MM.1S (cell line): ENCODE results near the gene TFPI.
"Not testable (repeated sequence)": the region's sequence is repeated elsewhere in the genome, so short reads cannot be mapped to it uniquely, and the experiment has no call there.

Experiments used
- DNase-seq: peaks from one replicate; pipeline ENCODE4 v3.0.0-alpha.2; 2015
- H2AFZ ChIP-seq: fragments of 300-600 bp; sonication (generic); 2 replicates; pipeline ENCODE4 v1.6.0; 2016; ENCODE audit warnings: antibody characterized with exemption, low read length
- H3F3A ChIP-seq: fragments of 300-600 bp; sonication (generic); 2 replicates; pipeline ENCODE4 v1.6.1; 2016; ENCODE audit warnings: mild to moderate bottlenecking, antibody characterized with exemption, low read length, moderate library complexity, mixed read lengths; ENCODE audit not compliant: insufficient read depth
- H3K27ac ChIP-seq: fragments of 300-600 bp; sonication (generic); 2 replicates; pipeline ENCODE4 v1.5.1; 2016; ENCODE audit warnings: mild to moderate bottlenecking, low read length
- H3K27me3 ChIP-seq: fragments of 300-600 bp; sonication (generic); replicated peaks from 2 replicates; pipeline ENCODE4 v1.6.0; 2016; ENCODE audit warnings: low read length; ENCODE audit not compliant: insufficient read depth
- H3K36me3 ChIP-seq: fragments of 300-600 bp; sonication (generic); replicated peaks from 2 replicates; pipeline ENCODE4 v1.6.1; 2016; ENCODE audit warnings: mild to moderate bottlenecking, low read length, mixed read lengths; ENCODE audit not compliant: insufficient read depth
- H3K4me1 ChIP-seq: fragments of 300-600 bp; sonication (generic); 2 replicates; pipeline ENCODE4 v1.6.1; 2016; ENCODE audit warnings: low read length, mixed read lengths
- H3K4me2 ChIP-seq: fragments of 300-600 bp; sonication (generic); 2 replicates; pipeline ENCODE4 v1.6.0; 2016; ENCODE audit warnings: low read depth, low read length
- H3K4me3 ChIP-seq: fragments of 300-600 bp; sonication (generic); 2 replicates; pipeline ENCODE4 v1.5.1; 2016; ENCODE audit warnings: low read length, mixed read lengths
- H3K79me2 ChIP-seq: fragments of 300-600 bp; sonication (generic); 2 replicates; pipeline ENCODE4 v1.6.1; 2016; ENCODE audit warnings: mixed run types, low read length, mixed read lengths
- H3K9ac ChIP-seq: fragments of 300-600 bp; sonication (generic); 2 replicates; pipeline ENCODE4 v1.6.1; 2016; ENCODE audit warnings: low read length, mixed read lengths
- H3K9me2 ChIP-seq: fragments of 300-600 bp; sonication (generic); replicated peaks from 2 replicates; pipeline ENCODE4 v1.6.1; 2016; ENCODE audit warnings: mild to moderate bottlenecking, low read length, mixed read lengths; ENCODE audit not compliant: insufficient read depth
- H3K9me3 ChIP-seq: fragments of 300-600 bp; sonication (generic); replicated peaks from 2 replicates; pipeline ENCODE4 v1.6.1; 2016; ENCODE audit warnings: mild to moderate bottlenecking, low read length, mixed read lengths; ENCODE audit not compliant: insufficient read depth
- H4K20me1 ChIP-seq: fragments of 300-600 bp; sonication (generic); 2 replicates; pipeline ENCODE4 v1.6.1; 2016; ENCODE audit warnings: mild to moderate bottlenecking, low read length, moderate library complexity, mixed read lengths; ENCODE audit not compliant: insufficient read depth
- CTCF ChIP-seq: fragments of 300-600 bp; sonication (generic); IDR thresholded peaks from 2 replicates; pipeline ENCODE4 v1.5.1; 2016; ENCODE audit warnings: antibody characterized with exemption, low read length, mixed read lengths
- EZH2 ChIP-seq: fragments of 300-600 bp; sonication (generic); optimal IDR thresholded peaks from 2 replicates; pipeline ENCODE3; 2017; ENCODE audit warnings: low read depth, mild to moderate bottlenecking, antibody characterized with exemption, low read length, mixed read lengths
- EZH2phosphoT487 ChIP-seq: fragments of 300-600 bp; sonication (generic); IDR thresholded peaks from 2 replicates; pipeline ENCODE4 v1.6.1; 2018; ENCODE audit warnings: antibody characterized with exemption, low read length

The TFPI gene

DNA sequence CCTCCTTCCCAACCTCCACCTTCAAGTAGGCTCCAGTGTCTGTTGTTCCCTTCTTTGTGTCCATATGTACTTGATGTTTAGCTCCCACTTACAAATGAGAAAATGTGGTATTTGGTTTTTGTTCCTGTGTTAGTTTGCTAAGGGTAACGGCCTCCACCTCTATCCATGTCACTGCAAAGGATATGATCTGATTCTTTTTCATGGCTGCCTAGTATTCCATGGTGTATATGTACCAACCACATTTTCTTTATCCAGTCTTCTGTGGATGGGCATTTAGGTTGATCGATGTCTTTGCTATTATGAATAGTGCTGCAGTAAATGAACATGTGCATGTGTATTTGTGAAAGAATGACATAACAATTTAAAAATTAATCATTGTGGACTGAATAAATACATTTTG lies 19.5 kb upstream of the TFPI start:
- Histone ChIP-seq H3K27me3 (no peaks in the 10 kb centered on the region), H3K4me1 (no peaks in the 10 kb centered on the region), H3K9ac (no peak overlapping the region), H3K27ac (no peak overlapping the region), H3K9me2 (no peaks in the 10 kb centered on the region), H4K20me1 (no peaks in the 10 kb centered on the region), H3K4me2 (no peak overlapping the region), H2AFZ (no peak overlapping the region), H3K79me2 (no peaks in the 10 kb centered on the region), H3K36me3 (no peaks in the 10 kb centered on the region), H3K9me3 (no peaks in the 10 kb centered on the region), H3F3A (no peaks in the 10 kb centered on the region), H3K4me3 (no peak overlapping the region)
- DNase-seq = no peak
- TF ChIP-seq CTCF = no peak
- TF ChIP-seq EZH2phosphoT487 = no peak
- TF ChIP-seq EZH2 = no peak

GRCh38 chr2:187571996-187572395 lies 17.8 kb upstream of the TFPI start:
- not testable (repeated sequence) for H3K27ac ChIP-seq, H2AFZ ChIP-seq, H3K36me3 ChIP-seq, H3K9me2 ChIP-seq, H3F3A ChIP-seq, H3K9me3 ChIP-seq, H3K4me2 ChIP-seq, H3K27me3 ChIP-seq, H3K4me1 ChIP-seq, H4K20me1 ChIP-seq, DNase-seq, H3K4me3 ChIP-seq, H3K9ac ChIP-seq, H3K79me2 ChIP-seq

GRCh38 chr2:187569571-187569970 lies 15.3 kb upstream of the TFPI start:
- Histone ChIP-seq H3K4me3 (no peak overlapping the region), H3K79me2 (no peaks in the 10 kb centered on the region), H3K4me2 (no peak overlapping the region), H3K9me2 (no peaks in the 10 kb centered on the region), H3F3A (no peaks in the 10 kb centered on the region), H3K9ac (no peak overlapping the region), H2AFZ (no peak overlapping the region), H3K4me1 (no peaks in the 10 kb centered on the region), H3K27ac (no peak overlapping the region), H3K27me3 (no peaks in the 10 kb centered on the region), H4K20me1 (no peaks in the 10 kb centered on the region), H3K36me3 (no peaks in the 10 kb centered on the region), H3K9me3 (no peaks in the 10 kb centered on the region)
- no peak for DNase-seq
- no peak for TF ChIP-seq CTCF
- TF ChIP-seq EZH2 = no peak
- TF ChIP-seq EZH2phosphoT487 = no peak

- H3K9ac ChIP-seq = no peak overlapping the region
- H3K36me3 ChIP-seq = no peaks in the 10 kb centered on the region
- H3K27ac ChIP-seq = no peak overlapping the region
- no peaks in the 10 kb centered on the region for H3K9me2 ChIP-seq
- TF ChIP-seq EZH2 (no peak), CTCF (no peak), EZH2phosphoT487 (no peak)
- no peak overlapping the region for H2AFZ ChIP-seq
- no peak overlapping the region for H3K4me2 ChIP-seq
- no peak overlapping the region for H3K4me3 ChIP-seq
- no peaks in the 10 kb centered on the region for H3K27me3 ChIP-seq
- no peaks in the 10 kb centered on the region for H4K20me1 ChIP-seq
- H3K9me3 ChIP-seq = no peaks in the 10 kb centered on the region
- H3K4me1 ChIP-seq = no peaks in the 10 kb centered on the region
- no peaks in the 10 kb centered on the region for H3K79me2 ChIP-seq
- no peaks in the 10 kb centered on the region for H3F3A ChIP-seq
- no peak for DNase-seq
Measured at GRCh38 chr2:187569042-187569441, 14.8 kb upstream of the TFPI start.
